ENCODE results near the gene BAX. TPM values are rescaled to one million over a fixed set of nuclear protein-coding genes. Genes with fewer than 3 reads are reported as not detected.
A peak's percentile ranks its signal among the peaks of the same experiment; 100 is the strongest.

BAX gene
- total and polyA plus RNA-seq, 9 of the 15 experiments (the other 6 are each of a cell fraction or from before 2014, with no cell fraction given) = 3.2 to 95.4 (median 44.5) TPM

DNA sequence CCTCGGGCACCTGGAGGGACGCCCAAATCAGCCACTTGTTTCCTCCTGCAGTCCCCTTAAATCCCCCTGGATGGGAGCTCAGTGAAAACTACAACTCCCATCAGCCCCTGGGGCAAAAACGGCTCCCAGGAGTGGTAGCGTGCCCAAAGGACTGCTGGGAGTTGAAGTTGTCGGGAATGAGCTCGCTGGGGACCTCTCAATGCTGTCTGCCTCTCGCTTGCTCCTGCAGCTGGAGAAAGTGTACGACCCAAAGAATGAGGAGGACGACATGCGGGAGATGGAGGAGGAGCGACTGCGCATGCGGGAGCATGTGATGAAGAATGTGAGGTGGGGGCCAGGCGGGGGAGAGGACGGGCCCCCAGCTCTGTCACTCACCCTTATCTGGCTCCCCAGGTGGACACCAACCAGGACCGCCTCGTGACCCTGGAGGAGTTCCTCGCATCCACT lies 35.9 kb upstream of the BAX start (continued):
- TF ChIP-seq RAD51 (IDR thresholded peaks at IDR 0.05; ENCODE audit: borderline replicate concordance, low read depth) (peak; percentile 58; the same call in 1 of the 2 replicates), POLR2B (IDR thresholded peaks at IDR 0.05; ENCODE audit: low read depth, partially characterized antibody) (peak; percentile 42), MYC (IDR thresholded peaks at IDR 0.05; ENCODE audit: low read depth, low read length) (peak; percentile 53; the same call in 1 of the 2 replicates), MYC (CRISPR knock-in tag; IDR thresholded peaks at IDR 0.05; ENCODE audit: borderline replicate concordance, low read depth) (no peak), FIP1L1 (IDR thresholded peaks at IDR 0.05; ENCODE audit: low read depth, low read length, poor library complexity, severe bottlenecking) (no peak), TAL1 (IDR thresholded peaks at IDR 0.05) (peak; percentile 53; the same call in 1 of the 2 replicates), CTBP1 (IDR thresholded peaks at IDR 0.05; ENCODE audit: borderline replicate concordance) (peak; percentile 47; the same call in 1 of the 2 replicates), SIN3B (IDR thresholded peaks at IDR 0.05; ENCODE audit: low read depth) (no peak), EP300 (IDR thresholded peaks at IDR 0.05; ENCODE audit: low read length) (0 out of 2 replicates have a peak, but pooled peaks have one; percentile 26), ZBTB7A (IDR thresholded peaks at IDR 0.05; ENCODE audit: borderline replicate concordance, control insufficient read depth, low read depth, low read length) (peak; percentile 27; the same call in 1 of the 2 replicates), NCOR1 (IDR thresholded peaks at IDR 0.05) (0 out of 2 replicates have a peak, but pooled peaks have one; percentile 12), ZNF311 (CRISPR knock-in tag; IDR thresholded peaks at IDR 0.05) (no peak), ZBTB40 (IDR thresholded peaks at IDR 0.05) (peak; percentile 38; the same call in 1 of the 2 replicates), ZBTB40 (CRISPR knock-in tag; IDR thresholded peaks at IDR 0.05) (no peak)
- TF ChIP-seq, protein P1, sequence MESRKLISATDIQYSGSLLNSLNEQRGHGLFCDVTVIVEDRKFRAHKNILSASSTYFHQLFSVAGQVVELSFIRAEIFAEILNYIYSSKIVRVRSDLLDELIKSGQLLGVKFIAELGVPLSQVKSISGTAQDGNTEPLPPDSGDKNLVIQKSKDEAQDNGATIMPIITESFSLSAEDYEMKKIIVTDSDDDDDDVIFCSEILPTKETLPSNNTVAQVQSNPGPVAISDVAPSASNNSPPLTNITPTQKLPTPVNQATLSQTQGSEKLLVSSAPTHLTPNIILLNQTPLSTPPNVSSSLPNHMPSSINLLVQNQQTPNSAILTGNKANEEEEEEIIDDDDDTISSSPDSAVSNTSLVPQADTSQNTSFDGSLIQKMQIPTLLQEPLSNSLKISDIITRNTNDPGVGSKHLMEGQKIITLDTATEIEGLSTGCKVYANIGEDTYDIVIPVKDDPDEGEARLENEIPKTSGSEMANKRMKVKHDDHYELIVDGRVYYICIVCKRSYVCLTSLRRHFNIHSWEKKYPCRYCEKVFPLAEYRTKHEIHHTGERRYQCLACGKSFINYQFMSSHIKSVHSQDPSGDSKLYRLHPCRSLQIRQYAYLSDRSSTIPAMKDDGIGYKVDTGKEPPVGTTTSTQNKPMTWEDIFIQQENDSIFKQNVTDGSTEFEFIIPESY (CRISPR knock-in tag; IDR thresholded peaks at IDR 0.05) = peak; percentile 49; the same call in 1 of the 2 replicates
